Thyroid gland (tissue), 4 donors: ENCODE measurements around the gene ZPBP2. TPM values are rescaled to one million over a fixed set of nuclear protein-coding genes. Genes with fewer than 3 reads are reported as not detected.
A peak's percentile ranks its signal among the peaks of the same experiment; 100 is the strongest.

Experiments
- DNase-seq, 2 donors: peaks; one replicate each; pipeline ENCODE4 v3.0.0-alpha.2; 2019
- H3K27ac ChIP-seq, 3 donors: fragments of 200-600 bp; sonication (generic); 1 replicate in 2 of 3; 2 replicates in 1 of 3; pipeline ENCODE4 v1.5.1; 2016 to 2019; ENCODE audit warnings: mild to moderate bottlenecking in 1 of 3, moderate library complexity in 1 of 3
- H3K27me3 ChIP-seq: fragments of 200-600 bp; sonication (generic); one replicate; pipeline ENCODE4 v1.5.1; 2019
- H3K36me3 ChIP-seq, 2 donors: fragments of 200-600 bp; sonication (generic); one replicate each; pipeline ENCODE4 v1.5.1; 2016 to 2019
- H3K4me1 ChIP-seq, 2 donors: fragments of 200-600 bp; sonication (generic); one replicate each; pipeline ENCODE4 v1.5.1; 2017 to 2019
- H3K4me3 ChIP-seq, 3 donors: fragments of 200-600 bp; sonication (generic); replicated peaks in 1 of 3; 1 replicate in 2 of 3; 2 replicates in 1 of 3; pipeline ENCODE4 v1.5.1; 2016; ENCODE audit warnings: mild to moderate bottlenecking in 1 of 3
- H3K9me3 ChIP-seq: fragments of 200-600 bp; sonication (generic); one replicate; pipeline ENCODE4 v1.5.1; 2017
- CTCF ChIP-seq, 6 experiments: fragments of 200-600 bp in 3 of 6; fragments of 450-650 bp in 3 of 6; sonication (generic) in 3 of 6; IDR thresholded peaks; one replicate each; pipeline ENCODE4 v1.5.1; 2016 to 2019; ENCODE audit warnings: antibody characterized with exemption in 6 of 6, mild to moderate bottlenecking in 2 of 6, inconsistent platforms in 1 of 6, moderate library complexity in 1 of 6
- POLR2A ChIP-seq, 2 donors: fragments of 450-650 bp; IDR thresholded peaks; one replicate each; pipeline ENCODE4 v1.6.1; 2017; ENCODE audit warnings: antibody characterized with exemption in 2 of 2, mild to moderate bottlenecking in 2 of 2, moderate library complexity in 1 of 2
- WGBS, 2 donors: methylation state at CpG; one replicate each; pipeline ENCODE4 v1.1.5; 2017; 5-methylcytosine and 5-hydroxymethylcytosine counted together
- intact Hi-C: fragments of 100-400 bp; cut with DNase I; formaldehyde crosslinking; loops from one replicate; pipeline ENCODE4 v1.15.1; 2023
- total RNA-seq, 4 donors: library from RNA; depleted of rRNA; stranded (reverse); fragments of >200 nt; gene quantifications; one replicate each; pipeline ENCODE4 v1.2.3, GENCODE V29; 2016

Gene ZPBP2
- total RNA-seq, 4 donors from 2014 or later: 0.40 TPM; not detected in 3

- TF ChIP-seq CTCF (IDR thresholded peaks at IDR 0.05): peak in 4 of 6 experiments; percentile 31 to 65 (median 49)
- no peak for TF ChIP-seq POLR2A (IDR thresholded peaks at IDR 0.05)
- WGBS, 2 donors: 6 to 8% methylated on average over 43 to 49 of the region's 50 CpGs
- H3K4me3 ChIP-seq: no peak within 1 kb of the TSS
- no peaks in the 10 kb centered on the region for H3K9me3 ChIP-seq
- peak; percentile 76 to 87 for DNase-seq
- H3K27ac ChIP-seq: no peak within 1 kb of the TSS
- intact Hi-C loops: loop anchor here (10.0 kb wide), 1 partner anchor 239 kb away; the partner anchor contains the start of gene PPP1R1B
- H3K4me1 ChIP-seq: peaks cover 0 to 6% of the 10 kb centered on the region in 2 donors
- no peaks in the 10 kb centered on the region for H3K36me3 ChIP-seq
- H3K27me3 ChIP-seq: no peaks in the 10 kb centered on the region
Measured at GRCh38 chr17:39863918-39864746, 3.9 kb upstream of the ZPBP2 start, which contains the start of gene IKZF3. Gene IKZF3 (minus strand): TSS chr17:39864312. CDS start chr17:39864126, 186 bp downstream.

- Histone ChIP-seq H3K9me3 (no peaks in the 10 kb centered on the region), H3K27ac (no peak overlapping the region), H3K4me1 (peaks cover 0 to 6% of the 10 kb centered on the region in 2 donors), H3K27me3 (no peaks in the 10 kb centered on the region), H3K4me3 (no peak overlapping the region), H3K36me3 (no peaks in the 10 kb centered on the region)
- 88 to 91% methylated on average over 8 of the region's 8 CpGs for WGBS, 2 donors
- intact Hi-C loops: loop anchor here (10.0 kb wide), 1 partner anchor 241 kb away; the partner anchor contains the start of gene PPP1R1B
- TF ChIP-seq POLR2A (IDR thresholded peaks at IDR 0.05) (no peak), CTCF (IDR thresholded peaks at IDR 0.05) (no peak)
- no peak for DNase-seq
Measured at GRCh38 chr17:39866013-39866730, 1.8 kb upstream of the ZPBP2 start.

GRCh38 chr17:39867084-39867879 lies 720 bp upstream of the ZPBP2 start:
- no peaks in the 10 kb centered on the region for H3K36me3 ChIP-seq
- no peak for TF ChIP-seq POLR2A (IDR thresholded peaks at IDR 0.05)
- TF ChIP-seq CTCF (IDR thresholded peaks at IDR 0.05): no peak
- peaks cover 0 to 6% of the 10 kb centered on the region in 2 donors for H3K4me1 ChIP-seq
- H3K27ac ChIP-seq: no peak overlapping the region
- no peak for DNase-seq
- no peak overlapping the region for H3K4me3 ChIP-seq
- no peaks in the 10 kb centered on the region for H3K27me3 ChIP-seq
- intact Hi-C loops: loop anchor here (10.0 kb wide), 1 partner anchor 242 kb away; the partner anchor contains the start of gene PPP1R1B
- no peaks in the 10 kb centered on the region for H3K9me3 ChIP-seq
- 81 to 83% methylated on average over 21 of the region's 21 CpGs for WGBS, 2 donors

GRCh38 chr17:39868554-39868942 lies 546 bp downstream of the ZPBP2 start:
- H3K27ac ChIP-seq: no peak overlapping the region
- 77 to 80% methylated on average over 17 of the region's 17 CpGs for WGBS, 2 donors
- no peaks in the 10 kb centered on the region for H3K36me3 ChIP-seq
- no peaks in the 10 kb centered on the region for H3K27me3 ChIP-seq
- H3K4me3 ChIP-seq: no peak overlapping the region
- DNase-seq: no peak
- no peaks in the 10 kb centered on the region for H3K9me3 ChIP-seq
- intact Hi-C loops: loop anchor here (10.0 kb wide), 1 partner anchor 244 kb away; the partner anchor contains the start of gene PPP1R1B
- TF ChIP-seq CTCF (IDR thresholded peaks at IDR 0.05): no peak
- TF ChIP-seq POLR2A (IDR thresholded peaks at IDR 0.05): no peak
- H3K4me1 ChIP-seq: peaks cover 0 to 6% of the 10 kb centered on the region in 2 donors
